ENCODE measurements around the gene AATF.
"Not testable (repeated sequence)": the region's sequence is repeated elsewhere in the genome, so short reads cannot be mapped to it uniquely, and the experiment has no call there.

AATF gene

GRCh38 chr17:37051381-37051780 lies 102.6 kb downstream of the AATF start:
- no peak for DNase-seq

DNA sequence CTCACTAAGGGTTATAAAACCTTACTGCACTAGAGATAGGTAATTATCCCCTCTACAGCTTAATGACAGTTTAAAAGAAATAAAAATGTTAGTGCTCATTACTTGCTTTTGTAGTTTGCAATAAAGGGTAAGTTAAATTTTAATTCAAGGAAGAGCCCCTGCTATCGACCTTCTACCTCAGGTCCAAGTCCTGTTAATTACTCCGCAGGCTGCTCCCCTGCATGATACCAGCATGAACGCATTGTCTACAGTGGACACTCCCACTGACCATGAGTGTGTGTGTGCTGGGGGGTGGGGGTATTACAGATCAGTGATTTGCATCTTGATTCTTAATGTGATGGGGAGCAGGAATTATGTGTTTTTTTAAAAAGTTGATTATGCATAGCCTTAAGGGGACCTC lies 103.1 kb downstream of the AATF start:
- DNase-seq = no peak

- no peak for DNase-seq
Observed at GRCh38 chr17:37052450-37052849, 103.7 kb downstream of the AATF start.

DNA sequence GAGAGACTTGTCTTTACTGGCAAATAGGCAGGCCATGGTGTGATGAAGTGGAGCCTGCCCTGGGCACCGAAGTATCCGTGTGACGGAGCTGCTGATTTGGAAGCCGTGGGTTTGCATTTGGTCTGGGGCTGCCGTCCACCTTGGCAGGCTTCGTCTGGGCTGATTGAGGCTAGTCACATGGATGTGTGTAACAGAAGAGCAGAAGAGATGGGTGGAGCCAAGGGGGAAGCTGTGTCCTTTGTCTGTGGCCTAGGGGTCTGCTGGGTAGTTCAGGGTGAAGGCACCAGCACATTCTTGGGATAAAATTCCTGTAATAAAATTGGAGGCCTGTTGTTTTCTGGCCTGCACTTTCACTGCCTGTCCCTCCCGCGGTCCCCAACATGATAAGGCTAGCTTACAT lies 106.1 kb downstream of the AATF start:
- no peak for DNase-seq

DNA sequence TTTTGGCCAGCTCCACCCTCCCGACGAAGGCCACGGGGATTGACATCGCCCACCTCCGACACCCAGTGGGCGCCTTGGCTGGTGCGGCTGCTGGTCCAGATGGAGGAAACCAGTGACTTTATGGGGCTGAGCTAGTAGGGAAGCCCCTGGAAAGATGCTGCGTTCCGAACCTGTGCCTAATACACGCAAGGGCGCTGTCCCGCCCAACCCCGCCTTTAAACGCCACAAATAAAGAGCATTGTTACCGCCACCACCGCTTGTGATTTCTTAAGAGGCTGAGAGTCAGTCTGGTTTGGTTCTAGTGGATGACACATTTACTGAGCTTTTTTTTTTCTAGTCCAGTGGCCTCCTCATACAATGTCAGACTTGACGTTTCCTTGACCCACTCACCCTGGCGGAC lies 107.9 kb downstream of the AATF start:
- DNase-seq = no peak

DNA sequence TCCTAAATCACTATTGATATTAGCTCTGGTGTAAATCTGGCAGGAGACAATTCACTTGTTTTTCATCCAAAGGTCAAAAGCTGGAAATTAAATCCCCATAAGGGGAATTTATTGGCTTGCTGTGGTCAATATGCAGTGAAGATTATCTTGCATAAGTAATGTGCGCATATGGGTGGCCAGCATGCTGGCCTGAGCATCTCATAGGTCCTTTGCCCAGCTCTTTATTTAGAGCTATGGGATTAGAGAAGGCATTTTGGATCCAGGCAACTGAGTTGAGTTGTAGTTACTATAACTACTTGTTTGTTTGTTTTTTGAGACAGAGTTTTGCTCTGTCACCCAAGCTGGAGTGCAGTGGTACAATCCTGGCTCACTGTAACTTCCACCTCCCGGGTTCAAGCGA lies 110.7 kb downstream of the AATF start:
- no peak for DNase-seq

DNA sequence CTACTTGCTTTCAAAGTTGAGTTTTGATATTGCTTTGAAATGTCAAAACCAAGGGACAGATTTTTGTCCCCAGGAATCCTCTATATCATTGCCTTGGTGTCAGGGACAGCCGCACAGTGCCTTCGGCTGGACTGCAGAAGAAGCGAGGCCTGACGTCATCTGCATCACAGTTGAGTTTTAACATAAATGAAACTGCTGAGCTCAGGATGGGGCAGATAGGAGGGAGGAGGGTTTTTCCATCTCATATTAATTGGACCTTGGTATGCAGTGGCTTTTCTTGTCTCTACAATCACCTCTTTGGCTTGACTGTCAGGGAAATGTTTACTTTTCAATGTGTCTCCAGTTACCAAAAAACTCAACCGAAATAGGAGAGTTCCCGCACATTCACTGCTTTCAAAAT lies 111.3 kb downstream of the AATF start:
- no peak for DNase-seq

DNA sequence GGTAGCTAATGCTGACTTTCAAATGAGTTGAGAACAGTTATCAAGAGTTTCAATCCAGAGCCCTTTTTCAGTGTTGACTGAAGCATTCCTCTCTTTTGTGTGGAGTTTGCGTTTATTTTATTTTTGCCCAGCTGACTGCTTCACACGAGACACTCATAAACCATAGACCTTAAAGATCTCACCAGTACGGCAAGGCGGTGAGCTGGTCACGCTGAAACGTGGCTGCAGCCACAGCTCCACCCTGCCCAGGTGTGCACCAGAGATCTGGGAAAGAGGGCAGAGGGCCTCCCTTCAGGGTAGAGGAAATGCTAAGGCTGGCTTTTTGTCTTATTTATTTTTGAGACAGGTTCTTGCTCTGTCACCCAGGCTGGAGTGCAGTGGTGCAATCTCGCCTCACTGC lies 112.2 kb downstream of the AATF start:
- no peak for DNase-seq

- no peak for DNase-seq
Observed at GRCh38 chr17:37062021-37062420, 113.3 kb downstream of the AATF start.

GRCh38 chr17:37064206-37064605 lies 115.5 kb downstream of the AATF start:
- no peak for DNase-seq

GRCh38 chr17:37064956-37065355 lies 116.2 kb downstream of the AATF start:
- DNase-seq = no peak

GRCh38 chr17:37065486-37066321 lies 117.0 kb downstream of the AATF start:
- DNase-seq = no peak

- no peak for DNase-seq
Observed at GRCh38 chr17:37066322-37067255, 117.8 kb downstream of the AATF start.

DNA sequence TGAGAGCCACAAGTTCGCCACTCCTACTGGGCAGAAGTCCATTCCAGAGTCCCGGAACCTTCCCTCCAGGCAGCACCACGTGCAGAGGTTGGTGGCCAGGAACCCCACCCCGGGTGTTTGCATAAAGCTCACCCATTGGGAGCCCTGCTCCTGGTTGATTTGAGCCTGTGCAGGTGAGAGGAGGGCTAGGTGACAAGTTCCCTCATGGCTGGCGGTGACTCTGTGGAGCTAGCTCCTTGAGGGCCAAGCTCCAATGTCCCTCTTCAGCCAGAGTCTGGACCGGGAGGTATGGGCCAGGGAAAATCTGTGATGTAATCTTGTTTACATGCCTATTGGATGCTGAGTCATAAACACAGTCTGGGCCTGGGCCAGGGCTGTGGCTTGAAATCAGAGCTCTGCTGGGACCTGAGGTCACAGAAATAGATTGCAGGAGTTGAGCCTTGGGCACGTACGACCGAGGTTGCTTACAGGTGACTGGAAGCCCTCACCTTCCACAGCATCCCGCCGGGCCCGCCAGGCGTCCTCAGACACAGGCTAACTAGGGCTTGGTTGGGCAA lies 118.9 kb downstream of the AATF start:
- DNase-seq = no peak

GRCh38 chr17:37068266-37068665 lies 119.5 kb downstream of the AATF start:
- DNase-seq = no peak

DNA sequence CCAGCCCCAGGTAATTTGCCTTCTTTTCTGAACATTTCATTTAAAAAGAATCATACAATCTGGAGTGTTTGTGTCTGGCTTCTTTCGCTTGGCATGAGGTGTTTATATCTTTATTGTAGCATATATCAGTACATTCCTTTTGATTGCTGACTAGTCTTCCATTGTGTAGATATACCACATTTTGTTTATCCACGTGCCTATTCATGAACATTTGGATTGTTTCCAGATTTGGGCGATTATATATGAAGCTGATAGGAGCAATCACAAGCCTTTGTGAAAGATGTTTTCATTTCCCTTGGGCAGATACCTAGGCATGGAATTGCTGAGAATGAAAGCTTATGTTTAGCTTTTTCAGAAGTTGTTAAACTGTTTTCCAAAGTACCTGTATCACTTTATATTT lies 120.3 kb downstream of the AATF start:
- DNase-seq = no peak

GRCh38 chr17:37073464-37073863 lies 124.7 kb downstream of the AATF start:
- DNase-seq = not testable (repeated sequence)

DNA sequence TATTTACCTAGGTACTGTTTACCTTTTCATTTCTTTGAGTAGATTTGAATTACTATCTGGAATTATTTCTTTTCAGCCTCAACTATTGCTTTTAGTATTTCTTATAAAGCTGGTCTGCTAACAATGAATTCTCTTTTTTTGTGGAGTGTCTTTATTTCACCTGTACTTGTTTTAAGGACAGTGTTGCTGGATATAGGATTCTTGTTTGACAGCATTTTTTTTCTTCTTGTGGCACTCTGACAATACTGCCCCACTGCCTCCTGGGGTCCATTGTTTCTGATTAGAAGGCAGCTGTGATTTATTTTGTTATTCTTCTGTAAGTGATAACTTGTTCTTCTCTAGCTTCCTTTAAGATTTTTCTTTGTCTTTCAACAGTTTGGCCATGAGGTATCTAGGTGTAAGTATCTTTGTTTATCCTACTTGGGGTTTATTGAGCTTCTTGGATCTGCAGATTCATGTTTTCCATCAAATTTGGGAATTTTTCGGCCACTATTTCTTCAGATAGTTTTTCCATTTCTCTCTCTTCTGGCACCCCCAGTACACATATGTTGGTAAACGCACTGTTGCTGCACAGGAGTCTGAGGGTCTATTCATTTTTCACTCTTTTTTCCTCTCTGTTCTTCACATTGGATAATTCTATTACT lies 130.4 kb downstream of the AATF start:
- DNase-seq = no peak

DNA sequence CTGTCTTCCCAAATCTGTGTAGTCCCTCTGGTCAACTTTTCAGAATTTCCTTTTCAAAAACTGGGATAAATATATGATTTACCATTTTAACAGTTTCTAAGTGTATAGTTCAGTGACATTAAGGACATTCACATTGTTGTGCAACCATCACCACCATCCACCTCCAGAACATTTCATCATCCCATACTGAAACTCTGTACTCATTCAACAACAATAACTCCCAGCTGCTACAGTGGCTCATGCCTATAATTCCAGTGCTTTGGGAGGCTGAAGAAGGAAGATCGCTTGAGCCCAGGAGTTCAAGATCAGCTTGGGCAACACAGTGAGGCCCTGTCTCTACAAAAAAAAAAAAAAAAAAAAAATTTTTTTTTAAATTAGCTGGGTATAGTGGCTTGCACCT lies 131.0 kb downstream of the AATF start:
- no peak for DNase-seq

- no peak for DNase-seq
Observed at GRCh38 chr17:37081287-37081686, 132.5 kb downstream of the AATF start.

DNA sequence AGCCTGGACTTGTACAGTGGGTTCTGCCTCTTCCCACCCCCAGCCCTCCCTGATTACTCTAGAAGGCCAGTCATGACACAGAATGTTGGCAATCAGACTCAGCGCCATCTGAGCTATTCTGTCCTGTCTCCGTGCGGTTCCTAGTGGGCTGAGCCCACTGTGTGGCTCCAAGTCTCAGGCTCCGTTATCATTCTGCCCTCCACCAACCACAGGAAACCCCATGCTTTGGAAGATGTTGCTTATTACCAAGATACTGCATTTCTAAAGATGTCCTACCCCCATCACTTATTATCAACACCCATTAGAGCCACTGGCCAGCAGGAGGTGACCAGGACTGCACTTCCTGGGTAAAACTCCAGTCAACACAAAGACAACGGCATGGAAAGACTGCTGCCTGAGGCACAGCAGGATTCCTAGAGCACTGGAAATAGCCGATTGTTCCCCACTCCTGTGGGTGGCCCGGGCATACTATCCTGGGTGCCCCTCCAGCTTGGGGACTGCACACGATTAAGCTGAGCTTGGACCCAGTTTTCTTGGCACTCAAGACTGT lies 133.6 kb downstream of the AATF start:
- no peak for DNase-seq

DNA sequence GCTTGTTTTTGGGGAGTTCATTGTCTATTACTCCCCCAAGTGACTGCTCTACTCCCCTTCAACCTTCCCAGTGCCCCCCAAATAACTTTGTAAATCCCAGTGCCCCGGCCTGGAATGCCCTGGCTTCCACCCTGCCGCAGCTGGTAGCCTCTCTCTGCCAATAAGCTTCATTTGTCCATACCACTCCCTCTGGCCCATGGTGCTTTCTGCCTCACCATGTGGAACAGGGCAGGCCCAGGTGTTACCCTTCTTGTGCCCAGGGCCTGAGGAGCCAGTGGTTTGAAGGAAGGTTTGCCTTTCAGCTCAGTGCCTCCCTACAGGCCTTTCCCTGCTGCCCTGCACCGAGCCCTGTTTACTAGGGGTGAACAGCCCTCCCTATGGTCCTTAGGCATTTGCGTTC lies 134.2 kb downstream of the AATF start:
- DNase-seq = no peak

- DNase-seq = no peak
Observed at GRCh38 chr17:37083456-37083855, 134.7 kb downstream of the AATF start.

Measured in activated T-cell treated with anti-CD3 and anti-CD28 coated beads, Interleukin-2, amount 50 U/mL, for 48 hours (primary cell).